ENCODE measurements around the gene PRR5L. TPM values are rescaled to one million over a fixed set of nuclear protein-coding genes. Genes with fewer than 3 reads are reported as not detected.

The PRR5L gene
- total and polyA plus RNA-seq, 2 donors (not counting 1 experiment from before 2014, with no cell fraction given): 4.0 to 5.9 TPM

DNA sequence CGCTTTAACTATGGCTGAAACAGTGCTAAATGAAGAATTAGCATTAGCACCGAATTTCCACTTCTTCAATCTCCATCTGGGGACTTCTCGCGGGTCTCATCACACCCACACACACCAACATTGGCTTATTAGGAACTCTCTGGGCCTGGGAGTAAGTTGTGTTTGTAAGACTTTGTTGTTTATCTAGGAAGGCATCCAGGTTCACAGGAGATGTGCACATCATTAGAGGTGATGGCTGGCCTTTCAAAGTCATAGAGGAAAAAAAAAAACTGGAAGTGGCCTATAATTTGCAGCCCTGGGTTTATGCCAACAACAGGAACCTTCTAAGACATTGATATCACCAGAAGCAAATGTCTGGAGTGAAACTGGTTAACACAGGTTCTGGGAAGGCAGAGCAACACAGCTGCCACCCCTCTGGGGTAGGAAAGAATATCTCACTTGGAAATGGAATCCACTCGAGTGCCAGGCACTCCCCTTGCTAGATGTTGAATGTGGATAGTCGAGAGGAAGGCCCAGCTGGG lies 129.5 kb downstream of the PRR5L start:
- ChIA-PET CTCF (no interaction called here), POLR2A (no interaction called here)
- Histone ChIP-seq H4K20me1 (ENCODE audit: control insufficient read depth, insufficient read depth, low read length, poor library complexity, severe bottlenecking) (no peaks in the 10 kb centered on the region), H3K4me1 (ENCODE audit: control insufficient read depth in 2 of 2, insufficient read depth in 2 of 2, low read length in 2 of 2) (peaks cover 7 to 11% of the 10 kb centered on the region in 2 donors), H3K27me3 (replicated peaks in 1 of 4; ENCODE audit: control extremely low read depth in 1 of 4, control insufficient read depth in 3 of 4, insufficient read depth in 4 of 4, low read length in 3 of 4) (no peaks in the 10 kb centered on the region), H3K4me2 (replicated peaks; ENCODE audit: low read depth, low read length, poor library complexity, severe bottlenecking) (no peak overlapping the region), H3K4me3 (ENCODE audit: control extremely low read depth in 1 of 5, extremely low read depth in 1 of 5, insufficient read depth in 1 of 5, low read depth in 2 of 5, low read length in 4 of 5) (no peak overlapping the region), H3K79me2 (ENCODE audit: control insufficient read depth, insufficient read depth, low read length) (no peaks in the 10 kb centered on the region), H2AFZ (ENCODE audit: insufficient read depth, low read depth, low read length, poor library complexity, severe bottlenecking) (no peak overlapping the region), H3K9me3 (ENCODE audit: control extremely low read depth in 1 of 3, control insufficient read depth in 2 of 3, insufficient read depth in 1 of 3, low read length in 2 of 3) (no peaks in the 10 kb centered on the region), H3K9ac (ENCODE audit: low read length) (no peak overlapping the region), H3K27ac (ENCODE audit: low read length in 2 of 2) (no peak overlapping the region), H3K36me3 (replicated peaks in 1 of 2; ENCODE audit: control extremely low read depth in 1 of 2, control insufficient read depth in 1 of 2, extremely low read depth in 1 of 2, insufficient read depth in 2 of 2, low read length in 1 of 2) (no peaks in the 10 kb centered on the region)
- no peak overlapping the region for H3K27ac Mint-ChIP-seq
- H3K9me3 Mint-ChIP-seq (ENCODE audit: insufficient read depth): no peaks in the 10 kb centered on the region
- 95% methylated on average over 3 of the region's 6 CpGs for WGBS (ENCODE audit: insufficient coverage)
- ATAC-seq (ENCODE audit: low read depth) (no peak), DNase-seq (no peak)
- no peak for TF ChIP-seq EZH2 (IDR thresholded peaks at IDR 0.05; ENCODE audit: borderline replicate concordance, insufficient read depth, low read depth, low read length, poor library complexity, severe bottlenecking)
- TF ChIP-seq, protein P1, sequence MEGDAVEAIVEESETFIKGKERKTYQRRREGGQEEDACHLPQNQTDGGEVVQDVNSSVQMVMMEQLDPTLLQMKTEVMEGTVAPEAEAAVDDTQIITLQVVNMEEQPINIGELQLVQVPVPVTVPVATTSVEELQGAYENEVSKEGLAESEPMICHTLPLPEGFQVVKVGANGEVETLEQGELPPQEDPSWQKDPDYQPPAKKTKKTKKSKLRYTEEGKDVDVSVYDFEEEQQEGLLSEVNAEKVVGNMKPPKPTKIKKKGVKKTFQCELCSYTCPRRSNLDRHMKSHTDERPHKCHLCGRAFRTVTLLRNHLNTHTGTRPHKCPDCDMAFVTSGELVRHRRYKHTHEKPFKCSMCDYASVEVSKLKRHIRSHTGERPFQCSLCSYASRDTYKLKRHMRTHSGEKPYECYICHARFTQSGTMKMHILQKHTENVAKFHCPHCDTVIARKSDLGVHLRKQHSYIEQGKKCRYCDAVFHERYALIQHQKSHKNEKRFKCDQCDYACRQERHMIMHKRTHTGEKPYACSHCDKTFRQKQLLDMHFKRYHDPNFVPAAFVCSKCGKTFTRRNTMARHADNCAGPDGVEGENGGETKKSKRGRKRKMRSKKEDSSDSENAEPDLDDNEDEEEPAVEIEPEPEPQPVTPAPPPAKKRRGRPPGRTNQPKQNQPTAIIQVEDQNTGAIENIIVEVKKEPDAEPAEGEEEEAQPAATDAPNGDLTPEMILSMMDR (IDR thresholded peaks at IDR 0.05): no peak
- H3K4me3 Mint-ChIP-seq: no peak overlapping the region
- peaks cover 11% of the 10 kb centered on the region for H3K4me1 Mint-ChIP-seq
- intact Hi-C loops (cut with micrococcal nuclease): no loop called here
- peaks cover 19% of the 10 kb centered on the region for H3K27me3 Mint-ChIP-seq

DNA sequence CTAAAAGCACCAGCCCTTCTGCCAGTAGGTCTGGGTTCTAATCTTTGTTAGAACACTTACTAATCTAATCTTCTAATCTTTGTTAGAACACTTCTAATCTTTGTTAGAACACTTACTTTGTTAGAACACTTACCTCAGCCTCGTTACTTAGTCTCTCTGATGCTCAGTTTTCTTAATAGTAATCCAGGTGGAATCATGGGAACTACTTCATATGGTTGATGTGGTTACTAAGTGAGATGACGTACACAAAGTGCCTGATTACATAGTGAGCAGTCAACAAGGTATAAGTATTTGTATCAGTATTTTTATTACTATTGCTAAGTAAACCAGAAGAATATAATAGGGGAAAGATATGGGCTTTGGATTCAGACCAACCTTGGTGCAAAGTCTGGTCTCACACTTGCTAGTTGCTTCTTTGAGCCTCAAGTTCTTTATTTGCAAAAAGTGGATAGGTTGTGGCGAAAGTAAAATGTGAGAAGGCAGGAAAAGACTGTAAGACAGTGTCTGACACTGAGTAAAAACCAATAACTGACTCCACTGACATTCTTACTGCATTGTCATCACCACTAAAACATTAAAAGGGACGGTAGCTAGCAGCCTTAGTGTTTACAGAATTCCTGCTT lies 130.2 kb downstream of the PRR5L start:
- Histone ChIP-seq H3K36me3 (replicated peaks in 1 of 2; ENCODE audit: control extremely low read depth in 1 of 2, control insufficient read depth in 1 of 2, extremely low read depth in 1 of 2, insufficient read depth in 2 of 2, low read length in 1 of 2) (no peaks in the 10 kb centered on the region), H3K27ac (ENCODE audit: low read length in 2 of 2) (no peak overlapping the region), H3K9me3 (ENCODE audit: control extremely low read depth in 1 of 3, control insufficient read depth in 2 of 3, insufficient read depth in 1 of 3, low read length in 2 of 3) (no peaks in the 10 kb centered on the region), H4K20me1 (ENCODE audit: control insufficient read depth, insufficient read depth, low read length, poor library complexity, severe bottlenecking) (no peaks in the 10 kb centered on the region), H3K4me2 (replicated peaks; ENCODE audit: low read depth, low read length, poor library complexity, severe bottlenecking) (no peak overlapping the region), H3K9ac (ENCODE audit: low read length) (no peak overlapping the region), H3K79me2 (ENCODE audit: control insufficient read depth, insufficient read depth, low read length) (no peaks in the 10 kb centered on the region), H2AFZ (ENCODE audit: insufficient read depth, low read depth, low read length, poor library complexity, severe bottlenecking) (no peak overlapping the region), H3K4me3 (ENCODE audit: control extremely low read depth in 1 of 5, extremely low read depth in 1 of 5, insufficient read depth in 1 of 5, low read depth in 2 of 5, low read length in 4 of 5) (no peak overlapping the region), H3K4me1 (ENCODE audit: control insufficient read depth in 2 of 2, insufficient read depth in 2 of 2, low read length in 2 of 2) (peaks cover 0 to 4% of the 10 kb centered on the region in 2 donors), H3K27me3 (replicated peaks in 1 of 4; ENCODE audit: control extremely low read depth in 1 of 4, control insufficient read depth in 3 of 4, insufficient read depth in 4 of 4, low read length in 3 of 4) (no peaks in the 10 kb centered on the region)
- Mint-ChIP-seq H3K27ac (no peak overlapping the region), H3K4me3 (no peak overlapping the region), H3K9me3 (ENCODE audit: insufficient read depth) (no peaks in the 10 kb centered on the region), H3K27me3 (peaks cover 15% of the 10 kb centered on the region), H3K4me1 (peaks cover 5% of the 10 kb centered on the region)
- ChIA-PET POLR2A (no interaction called here), CTCF (no interaction called here)
- no peak for TF ChIP-seq EZH2 (IDR thresholded peaks at IDR 0.05; ENCODE audit: borderline replicate concordance, insufficient read depth, low read depth, low read length, poor library complexity, severe bottlenecking)
- TF ChIP-seq, protein P1 (IDR thresholded peaks at IDR 0.05): no peak
- no CpG with 5 or more reads among the region's 4 CpGs for WGBS (ENCODE audit: insufficient coverage)
- DNase-seq: no peak
- ATAC-seq (ENCODE audit: low read depth): no peak
- intact Hi-C loops (cut with micrococcal nuclease): no loop called here
